ENCODE results near the gene PSMB3.

PSMB3 gene

GRCh38 chr17:38752308-38753070 is at the start of gene PSMB3:
Gene PSMB3 (plus strand): TSS chr17:38752741. CDS start chr17:38752827, 86 bp downstream.
- peak; percentile 94 for DNase-seq (ENCODE audit: low read depth)

GRCh38 chr17:38702916-38703741 is 49.4 kb upstream of the PSMB3 start:
- DNase-seq (ENCODE audit: low read depth): no peak

- no peak for DNase-seq (ENCODE audit: low read depth)
Measured at GRCh38 chr17:38703742-38704605, 48.6 kb upstream of the PSMB3 start.

- DNase-seq (ENCODE audit: low read depth): no peak
Measured at GRCh38 chr17:38704606-38705522, 47.7 kb upstream of the PSMB3 start, which contains the start of gene MLLT6. Gene MLLT6 (plus strand): TSS chr17:38705273. CDS start chr17:38705633, 360 bp downstream.

- no peak for DNase-seq (ENCODE audit: low read depth)
Measured at GRCh38 chr17:38705523-38705802, 47.1 kb upstream of the PSMB3 start.

GRCh38 chr17:38705803-38706504 is 46.6 kb upstream of the PSMB3 start:
- no peak for DNase-seq (ENCODE audit: low read depth)

GRCh38 chr17:38706505-38707216 is 45.9 kb upstream of the PSMB3 start:
- DNase-seq (ENCODE audit: low read depth): no peak

- no peak for DNase-seq (ENCODE audit: low read depth)
Measured at GRCh38 chr17:38707678-38708351, 44.7 kb upstream of the PSMB3 start.

- no peak for DNase-seq (ENCODE audit: low read depth)
Measured at GRCh38 chr17:38709104-38709820, 43.3 kb upstream of the PSMB3 start.

- DNase-seq (ENCODE audit: low read depth): no peak
Measured at GRCh38 chr17:38709864-38710603, 42.5 kb upstream of the PSMB3 start.

- no peak for DNase-seq (ENCODE audit: low read depth)
Measured at GRCh38 chr17:38710604-38710962, 42.0 kb upstream of the PSMB3 start.

GRCh38 chr17:38710985-38711384 is 41.6 kb upstream of the PSMB3 start:
- DNase-seq (ENCODE audit: low read depth): no peak

GRCh38 chr17:38711792-38712571 is 40.6 kb upstream of the PSMB3 start:
- DNase-seq (ENCODE audit: low read depth): no peak

GRCh38 chr17:38712593-38712992 is 39.9 kb upstream of the PSMB3 start:
- DNase-seq (ENCODE audit: low read depth): no peak

- no peak for DNase-seq (ENCODE audit: low read depth)
Measured at GRCh38 chr17:38713456-38714075, 39.0 kb upstream of the PSMB3 start.

- no peak for DNase-seq (ENCODE audit: low read depth)
Measured at GRCh38 chr17:38715216-38715943, 37.2 kb upstream of the PSMB3 start.
